ENCODE results near the gene IRF8.

Gene IRF8

GRCh38 chr16:85913141-85913601 is 14.2 kb downstream of the IRF8 start:
- no peak for DNase-seq (ENCODE audit: low read depth, low spot score)

DNA sequence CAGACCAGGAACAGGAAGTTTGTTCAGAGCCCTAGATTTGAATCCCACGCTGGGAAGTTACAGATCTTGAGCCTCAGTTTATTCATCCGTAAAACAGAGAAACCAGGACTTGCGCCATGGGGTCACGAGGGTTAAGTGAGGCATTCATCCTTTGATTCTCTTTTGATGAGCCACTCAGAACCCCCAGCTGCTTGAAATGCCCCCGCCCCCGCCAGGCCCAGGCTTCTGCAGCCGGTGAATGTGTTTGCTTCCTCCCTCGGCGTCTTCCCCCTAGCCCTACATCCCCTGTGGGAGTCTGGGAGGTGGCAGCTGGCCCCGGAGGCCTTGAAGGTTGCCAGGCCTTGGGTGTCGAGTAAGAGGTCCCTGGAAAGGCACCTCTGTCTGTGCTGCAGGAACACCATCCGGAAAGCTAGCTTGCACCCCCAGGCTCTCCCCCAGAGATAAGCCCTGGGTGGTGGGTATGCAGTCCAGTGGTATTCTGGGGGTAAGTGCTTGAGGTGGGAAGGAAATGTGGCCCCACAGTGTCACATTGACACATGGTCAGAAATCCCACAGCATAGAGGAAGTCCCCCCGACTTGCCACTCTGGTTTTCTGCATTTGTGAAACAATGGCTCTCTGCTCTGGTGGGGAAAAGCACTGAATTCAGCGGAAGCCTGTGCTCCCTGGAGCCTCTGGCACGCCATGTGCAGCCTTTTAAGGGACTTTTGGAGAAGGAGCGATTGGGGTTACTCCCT is 14.9 kb downstream of the IRF8 start:
- no peak for DNase-seq (ENCODE audit: low read depth, low spot score)

DNA sequence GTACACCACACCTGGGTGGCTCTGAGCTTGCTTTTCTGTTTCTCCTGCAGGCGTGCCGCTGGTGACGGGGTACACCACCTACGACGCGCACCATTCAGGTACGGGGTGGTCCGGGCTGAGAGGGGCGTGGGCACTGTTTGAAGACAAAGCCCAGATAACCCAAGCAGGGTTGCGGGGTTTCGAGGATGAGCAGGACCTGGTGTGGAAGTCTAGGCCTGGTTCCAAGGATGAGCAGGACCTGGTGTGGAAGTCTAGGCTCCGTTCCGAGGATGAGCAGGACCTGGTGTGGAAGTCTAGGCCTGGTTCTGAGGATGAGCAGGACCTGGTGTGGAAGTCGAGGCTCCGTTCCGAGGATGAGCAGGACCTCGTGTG is 15.4 kb downstream of the IRF8 start:
- DNase-seq (ENCODE audit: low read depth, low spot score) = no peak

DNA sequence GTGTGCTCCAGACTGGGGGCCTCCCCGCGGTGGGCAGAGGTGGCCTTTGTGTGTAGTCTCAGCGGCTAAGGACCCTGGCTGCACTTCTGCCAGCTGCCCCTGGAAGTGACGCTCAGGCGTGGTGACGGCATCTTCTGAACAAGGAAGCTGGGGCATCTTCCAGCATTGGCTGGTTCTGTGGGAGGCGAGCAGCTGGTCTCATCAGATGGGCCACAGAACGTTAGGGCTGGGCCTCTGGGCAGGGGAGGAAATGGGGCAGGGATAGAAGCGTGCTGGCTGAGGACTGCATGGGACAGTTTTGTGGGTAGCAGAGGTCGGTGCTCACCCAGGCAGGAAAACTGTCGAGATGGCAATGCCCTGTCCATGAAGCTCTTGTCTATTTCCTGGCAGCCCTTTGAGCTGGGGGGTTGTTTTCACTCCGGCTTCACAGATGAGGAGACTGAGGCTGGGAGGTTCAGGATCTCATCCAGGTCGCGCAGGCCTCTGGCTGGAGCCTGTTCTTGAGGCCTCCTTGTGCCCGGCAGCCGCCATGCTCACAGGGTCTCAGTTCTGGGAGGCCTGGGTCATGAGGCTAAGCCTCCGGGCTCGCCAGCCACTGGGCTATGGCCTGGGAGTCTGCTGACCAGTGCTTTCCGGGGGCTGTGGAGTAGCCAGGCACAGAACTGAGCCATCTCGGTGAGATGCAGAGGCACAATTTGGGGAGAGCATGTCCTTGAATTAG is 16.3 kb downstream of the IRF8 start:
- no peak for DNase-seq (ENCODE audit: low read depth, low spot score)

- no peak for DNase-seq (ENCODE audit: low read depth, low spot score)
Measured at GRCh38 chr16:85916141-85916890, 17.4 kb downstream of the IRF8 start.

DNA sequence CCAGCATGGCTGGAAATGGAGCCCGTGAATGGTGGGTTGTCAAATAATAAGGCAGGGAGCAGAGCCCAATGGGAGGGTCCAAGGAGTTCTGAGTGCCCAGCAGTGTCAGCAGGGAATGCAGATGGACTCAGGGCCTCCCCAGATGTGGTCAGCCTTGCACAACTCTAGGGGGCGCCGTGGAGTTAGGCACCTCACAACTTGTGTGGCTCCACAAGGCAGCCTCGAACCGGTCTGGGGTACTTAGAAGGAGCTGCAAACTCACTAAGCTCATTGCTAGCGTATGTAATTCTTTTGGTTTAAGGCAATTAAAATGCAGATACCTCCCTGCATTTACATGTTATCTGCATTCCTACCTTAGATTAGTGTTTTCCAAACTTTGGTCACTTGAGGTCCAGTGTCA is 18.1 kb downstream of the IRF8 start:
- DNase-seq (ENCODE audit: low read depth, low spot score) = no peak

DNA sequence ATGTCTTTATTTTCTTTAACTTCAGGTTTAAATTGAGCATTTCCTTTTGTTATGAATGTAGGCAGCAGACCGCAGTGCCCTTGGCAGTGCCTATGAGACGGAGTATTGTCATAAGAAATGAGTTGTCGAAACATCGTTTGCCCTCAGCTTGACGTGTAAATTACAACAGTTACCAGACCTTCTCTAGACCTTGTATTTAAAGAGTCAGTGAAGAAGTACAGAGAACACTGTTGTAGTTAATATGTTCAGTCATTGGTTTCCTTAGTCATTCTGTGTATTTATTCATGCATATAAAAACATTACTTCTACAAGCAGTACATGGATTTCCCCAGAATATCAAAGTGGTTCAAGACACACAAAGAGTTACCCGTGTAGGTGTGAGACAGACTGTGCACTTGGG is 19.0 kb downstream of the IRF8 start:
- no peak for DNase-seq (ENCODE audit: low read depth, low spot score)

GRCh38 chr16:85918436-85918835 is 19.5 kb downstream of the IRF8 start:
- DNase-seq (ENCODE audit: low read depth, low spot score) = no peak

GRCh38 chr16:85919271-85920267 is 20.6 kb downstream of the IRF8 start:
- no peak for DNase-seq (ENCODE audit: low read depth, low spot score)

- no peak for DNase-seq (ENCODE audit: low read depth, low spot score)
Measured at GRCh38 chr16:85921026-85921425, 22.1 kb downstream of the IRF8 start.

DNA sequence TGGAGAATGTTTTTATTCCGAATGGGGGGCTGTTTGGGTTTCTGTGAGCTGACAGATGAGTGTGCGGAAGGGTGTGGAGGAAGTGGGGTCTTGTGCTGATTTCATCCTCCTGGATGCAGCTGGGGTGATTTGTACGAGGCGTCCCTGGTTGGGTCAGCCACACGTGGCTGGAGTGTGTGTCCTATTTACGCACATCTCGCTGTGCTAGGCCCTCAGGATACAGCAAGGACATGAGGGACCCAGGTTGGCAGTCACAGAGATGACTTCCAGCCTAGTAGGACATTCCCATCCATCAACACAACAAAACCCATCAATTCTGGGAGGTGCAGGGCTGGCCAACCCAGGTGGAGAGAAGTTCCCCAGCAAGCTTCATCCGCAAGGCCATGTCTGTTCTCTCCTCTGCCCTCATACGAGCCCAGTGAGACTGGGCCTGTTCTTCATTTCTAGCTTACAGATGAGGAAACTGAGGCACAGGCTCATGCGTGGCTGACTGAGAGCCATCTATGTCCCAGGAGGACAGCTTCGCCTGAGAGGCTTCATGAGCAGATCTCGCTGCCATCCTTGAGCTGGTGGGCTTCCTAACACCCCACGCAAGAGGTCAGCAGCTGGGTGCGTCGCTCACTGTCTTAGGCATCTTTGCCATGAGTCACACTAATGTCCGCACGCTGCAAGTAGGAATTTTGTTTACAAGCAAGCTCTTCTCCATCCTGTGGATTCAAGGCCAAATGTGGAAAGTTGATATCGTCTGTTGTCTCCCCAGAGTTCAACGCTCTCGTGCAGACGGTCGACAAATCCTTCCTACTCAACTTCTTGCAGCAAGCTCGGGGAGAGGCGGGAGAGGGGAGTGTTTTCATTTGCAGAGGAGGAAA is 24.4 kb downstream of the IRF8 start:
- DNase-seq (ENCODE audit: low read depth, low spot score) = no peak

- DNase-seq (ENCODE audit: low read depth, low spot score) = no peak
Measured at GRCh38 chr16:85924675-85925074, 25.7 kb downstream of the IRF8 start.

- no peak for DNase-seq (ENCODE audit: low read depth, low spot score)
Measured at GRCh38 chr16:85926370-85926769, 27.4 kb downstream of the IRF8 start.

GRCh38 chr16:85927371-85927770 is 28.4 kb downstream of the IRF8 start:
- DNase-seq (ENCODE audit: low read depth, low spot score) = no peak

GRCh38 chr16:85927959-85928358 is 29.0 kb downstream of the IRF8 start:
- DNase-seq (ENCODE audit: low read depth, low spot score) = no peak

DNA sequence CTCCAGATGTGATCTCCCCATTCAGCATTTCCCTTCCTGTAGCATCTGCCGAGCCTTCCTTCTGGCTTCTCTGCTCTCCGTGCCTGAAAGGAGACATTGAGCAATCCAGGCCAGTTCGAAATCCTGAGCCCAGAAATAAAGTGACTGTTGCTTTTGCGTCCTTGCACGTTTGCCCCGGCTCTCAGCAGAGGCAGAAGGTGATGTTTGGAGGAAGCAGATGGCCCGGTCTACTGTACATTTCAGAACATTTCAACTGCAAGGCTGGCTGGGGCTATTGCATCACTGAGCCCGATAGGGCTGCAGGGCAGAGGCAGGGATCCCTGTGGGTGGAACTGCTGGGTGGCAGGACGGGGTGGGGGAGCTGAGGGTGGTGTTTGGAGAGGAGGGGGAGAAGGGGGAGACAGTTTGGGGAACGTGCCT is 29.4 kb downstream of the IRF8 start:
- no peak for DNase-seq (ENCODE audit: low read depth, low spot score)

GRCh38 chr16:85929259-85929721 is 30.3 kb downstream of the IRF8 start:
- DNase-seq (ENCODE audit: low read depth, low spot score) = no peak

GRCh38 chr16:85930301-85930700 is 31.3 kb downstream of the IRF8 start:
- DNase-seq (ENCODE audit: low read depth, low spot score) = no peak

GRCh38 chr16:85931596-85932402 is 32.8 kb downstream of the IRF8 start:
- no peak for DNase-seq (ENCODE audit: low read depth, low spot score)
